Measurements from ENCODE around the gene SAMD4B.

Gene SAMD4B

DNA sequence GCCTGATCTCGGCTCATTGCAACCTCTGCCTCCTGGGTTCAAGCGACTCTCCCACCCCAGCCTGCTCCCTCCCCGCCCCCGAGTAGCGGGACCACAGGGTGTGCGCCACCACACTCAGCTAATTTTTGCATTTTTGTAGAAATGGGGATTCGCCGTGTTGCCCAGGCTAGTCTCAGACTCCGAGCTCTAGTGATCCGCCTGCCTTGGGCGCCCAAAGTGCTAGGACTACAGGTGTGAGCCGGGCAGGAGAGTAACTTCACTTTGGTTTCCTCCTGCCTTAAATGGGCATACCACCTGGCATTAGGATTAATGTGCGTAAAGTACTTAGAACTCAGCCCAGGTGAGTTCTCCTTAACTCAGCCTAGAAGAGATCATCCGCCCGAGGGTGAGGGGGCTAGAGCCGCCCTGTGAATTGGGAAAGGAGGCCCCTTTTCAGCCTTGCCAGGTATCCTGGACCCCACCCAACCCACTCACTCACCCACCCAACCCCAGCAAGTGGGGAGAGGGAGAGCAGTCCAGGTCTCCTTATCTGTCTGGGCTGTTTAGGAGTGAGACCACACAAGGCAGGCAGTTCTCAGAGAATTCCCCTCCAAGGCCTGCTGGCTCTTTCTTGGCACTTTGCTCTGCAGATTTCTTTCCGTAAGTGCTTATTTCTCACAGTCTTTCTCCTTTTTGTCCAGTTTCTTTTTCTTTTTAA, 63.2 kb downstream of the SAMD4B start:
- no peak for DNase-seq (ENCODE audit: extremely low read depth, insufficient read length)
- TF ChIP-seq CTCF (IDR thresholded peaks at IDR 0.05; ENCODE audit: insufficient read depth, low read length, poor library complexity, severe bottlenecking) = no peak
- peak overlapping the region; percentile 91 for H3K4me3 ChIP-seq (replicated peaks; ENCODE audit: low read depth, low read length)
- H3K27me3 ChIP-seq (replicated peaks; ENCODE audit: control insufficient read depth, insufficient read depth, low read length) = no peaks in the 10 kb centered on the region
- peaks cover 12% of the 10 kb centered on the region for H3K36me3 ChIP-seq (ENCODE audit: control insufficient read depth, insufficient read depth, low read length)

DNA sequence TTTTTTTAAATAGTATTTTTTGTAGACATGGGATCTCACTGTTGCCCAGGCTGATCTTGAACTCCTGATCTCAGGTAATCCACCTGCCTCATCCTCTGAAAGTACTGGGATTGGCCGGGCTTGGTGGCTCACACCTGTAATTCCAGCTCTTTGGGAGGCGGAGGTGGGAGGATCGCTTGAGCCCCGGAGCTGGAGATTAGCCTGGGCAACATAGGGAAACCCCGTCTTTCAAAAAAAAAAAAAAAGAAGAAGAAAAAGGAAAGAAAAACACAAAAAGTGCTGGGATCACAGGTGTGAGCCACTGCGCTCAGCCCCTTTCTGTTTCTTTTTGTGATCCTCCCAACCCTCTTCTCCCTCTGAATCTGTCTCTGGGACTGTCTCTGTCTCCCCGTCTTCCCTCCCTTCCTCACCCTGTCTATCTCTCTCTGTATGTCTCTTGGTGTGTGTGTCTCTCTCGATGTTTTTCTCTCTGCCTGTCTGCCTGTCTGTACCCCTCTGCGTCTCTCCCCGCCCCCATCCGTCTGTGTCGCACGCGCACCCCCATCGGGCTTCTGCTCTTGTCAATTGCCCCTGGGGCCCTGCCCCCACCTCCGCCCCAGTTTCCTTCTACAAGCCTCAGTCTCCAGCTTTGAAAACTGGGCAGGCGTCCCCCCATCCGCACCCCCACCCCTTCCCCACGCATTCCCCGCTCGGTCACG, 63.9 kb downstream of the SAMD4B start:
- Histone ChIP-seq H3K27me3 (replicated peaks; ENCODE audit: control insufficient read depth, insufficient read depth, low read length) (no peaks in the 10 kb centered on the region), H3K4me3 (replicated peaks; ENCODE audit: low read depth, low read length) (peak overlapping the region; percentile 91), H3K36me3 (ENCODE audit: control insufficient read depth, insufficient read depth, low read length) (peaks cover 12% of the 10 kb centered on the region)
- no peak for TF ChIP-seq CTCF (IDR thresholded peaks at IDR 0.05; ENCODE audit: insufficient read depth, low read length, poor library complexity, severe bottlenecking)
- no peak for DNase-seq (ENCODE audit: extremely low read depth, insufficient read length)

GRCh38 chr19:39406656-39407409, 64.6 kb downstream of the SAMD4B start, which contains the start of gene ZFP36:
TSS of gene ZFP36 (plus strand) at chr19:39406847. CDS start at chr19:39406905, 58 bp downstream.
- TF ChIP-seq CTCF (IDR thresholded peaks at IDR 0.05; ENCODE audit: insufficient read depth, low read length, poor library complexity, severe bottlenecking) = no peak

GRCh38 chr19:39407410-39407659, 65.1 kb downstream of the SAMD4B start:
- no peak for TF ChIP-seq CTCF (IDR thresholded peaks at IDR 0.05; ENCODE audit: insufficient read depth, low read length, poor library complexity, severe bottlenecking)
- no peaks in the 10 kb centered on the region for H3K27me3 ChIP-seq (replicated peaks; ENCODE audit: control insufficient read depth, insufficient read depth, low read length)
- H3K4me3 ChIP-seq (replicated peaks; ENCODE audit: low read depth, low read length) = peak overlapping the region; percentile 91
- H3K36me3 ChIP-seq (ENCODE audit: control insufficient read depth, insufficient read depth, low read length) = peaks cover 12% of the 10 kb centered on the region
- no peak for DNase-seq (ENCODE audit: extremely low read depth, insufficient read length)

More at GRCh38 chr19:39406656-39407409, 64.6 kb downstream of the SAMD4B start, which contains the start of gene ZFP36:
- DNase-seq (ENCODE audit: extremely low read depth, insufficient read length) = peak; percentile 85
- peaks cover 12% of the 10 kb centered on the region for H3K36me3 ChIP-seq (ENCODE audit: control insufficient read depth, insufficient read depth, low read length)
- no peaks in the 10 kb centered on the region for H3K27me3 ChIP-seq (replicated peaks; ENCODE audit: control insufficient read depth, insufficient read depth, low read length)
- H3K4me3 ChIP-seq (replicated peaks; ENCODE audit: low read depth, low read length) = peak within 1 kb of the TSS; percentile 91

DNA sequence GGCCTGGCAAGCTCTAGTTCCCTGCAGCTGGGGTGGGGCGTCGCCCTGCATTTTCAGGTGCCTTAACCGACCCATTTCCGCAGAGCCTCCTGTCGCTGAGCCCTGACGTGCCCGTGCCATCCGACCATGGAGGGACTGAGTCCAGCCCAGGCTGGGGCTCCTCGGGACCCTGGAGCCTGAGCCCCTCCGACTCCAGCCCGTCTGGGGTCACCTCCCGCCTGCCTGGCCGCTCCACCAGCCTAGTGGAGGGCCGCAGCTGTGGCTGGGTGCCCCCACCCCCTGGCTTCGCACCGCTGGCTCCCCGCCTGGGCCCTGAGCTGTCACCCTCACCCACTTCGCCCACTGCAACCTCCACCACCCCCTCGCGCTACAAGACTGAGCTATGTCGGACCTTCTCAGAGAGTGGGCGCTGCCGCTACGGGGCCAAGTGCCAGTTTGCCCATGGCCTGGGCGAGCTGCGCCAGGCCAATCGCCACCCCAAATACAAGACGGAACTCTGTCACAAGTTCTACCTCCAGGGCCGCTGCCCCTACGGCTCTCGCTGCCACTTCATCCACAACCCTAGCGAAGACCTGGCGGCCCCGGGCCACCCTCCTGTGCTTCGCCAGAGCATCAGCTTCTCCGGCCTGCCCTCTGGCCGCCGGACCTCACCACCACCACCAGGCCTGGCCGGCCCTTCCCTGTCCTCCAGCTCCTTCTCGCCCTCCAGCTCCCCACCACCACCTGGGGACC, 65.6 kb downstream of the SAMD4B start:
- Histone ChIP-seq H3K4me3 (replicated peaks; ENCODE audit: low read depth, low read length) (peak overlapping the region; percentile 91), H3K27me3 (replicated peaks; ENCODE audit: control insufficient read depth, insufficient read depth, low read length) (no peaks in the 10 kb centered on the region), H3K36me3 (ENCODE audit: control insufficient read depth, insufficient read depth, low read length) (peaks cover 12% of the 10 kb centered on the region)
- no peak for TF ChIP-seq CTCF (IDR thresholded peaks at IDR 0.05; ENCODE audit: insufficient read depth, low read length, poor library complexity, severe bottlenecking)
- peak; percentile 66 for DNase-seq (ENCODE audit: extremely low read depth, insufficient read length)

Data from GM06990 (cell line).